ENCODE data around the gene WNT7A.

The WNT7A gene

GRCh38 chr3:13796701-13797460, 83.0 kb downstream of the WNT7A start:
- Histone ChIP-seq H4K8ac (ENCODE audit: low read length) (no peak overlapping the region), H3K4me1 (ENCODE audit: control insufficient read depth, insufficient read depth, low read depth, low read length) (peaks cover 2% of the 10 kb centered on the region), H3K4me3 (ENCODE audit: insufficient read depth in 1 of 2, low read depth in 1 of 2, low read length in 2 of 2) (no peak overlapping the region), H3K18ac (ENCODE audit: low read depth in 1 of 2, low read length in 2 of 2) (no peak overlapping the region), H3K9me3 (ENCODE audit: control insufficient read depth, low read length) (no peaks in the 10 kb centered on the region), H3K23ac (ENCODE audit: low read length in 2 of 2) (no peak overlapping the region), H2BK12ac (ENCODE audit: low read length in 2 of 2) (no peak overlapping the region), H3K27me3 (ENCODE audit: control insufficient read depth in 1 of 2, insufficient read depth in 1 of 2, low read length in 2 of 2) (peaks cover 0 to 30% of the 10 kb centered on the region in 2 experiments), H3K9ac (ENCODE audit: low read length) (no peak overlapping the region), H2BK15ac (ENCODE audit: low read depth, poor library complexity, severe bottlenecking) (no peak overlapping the region), H2BK5ac (ENCODE audit: low read depth, low read length, poor library complexity, severe bottlenecking) (no peak overlapping the region), H3K4me2 (ENCODE audit: low read length, poor library complexity, severe bottlenecking) (no peak overlapping the region), H2AFZ (ENCODE audit: low read depth, low read length) (no peak overlapping the region), H4K91ac (ENCODE audit: low read length) (no peak overlapping the region), H3K27ac (ENCODE audit: low read length, poor library complexity, severe bottlenecking) (no peak overlapping the region), H2BK120ac (ENCODE audit: low read depth, low read length) (no peak overlapping the region), H3K4ac (ENCODE audit: low read depth in 1 of 2, low read length in 2 of 2) (no peak overlapping the region), H3K36me3 (ENCODE audit: control insufficient read depth in 1 of 2, insufficient read depth in 2 of 2, low read depth in 1 of 2, low read length in 2 of 2) (no peaks in the 10 kb centered on the region), H3K79me1 (replicated peaks; ENCODE audit: low read length, poor library complexity, severe bottlenecking) (no peaks in the 10 kb centered on the region), H2AK5ac (ENCODE audit: low read length, severe bottlenecking) (no peak overlapping the region), H3K14ac (ENCODE audit: low read length in 2 of 2) (no peak overlapping the region)
- 88% methylated on average over 11 of the region's 15 CpGs for WGBS
- DNase-seq = no peak

- Histone ChIP-seq H3K27me3 (ENCODE audit: control insufficient read depth in 1 of 2, insufficient read depth in 1 of 2, low read length in 2 of 2) (peaks cover 0 to 37% of the 10 kb centered on the region in 2 experiments), H3K27ac (ENCODE audit: low read length, poor library complexity, severe bottlenecking) (no peak overlapping the region), H3K9ac (ENCODE audit: low read length) (no peak overlapping the region), H3K4me3 (ENCODE audit: insufficient read depth in 1 of 2, low read depth in 1 of 2, low read length in 2 of 2) (no peak overlapping the region), H3K9me3 (ENCODE audit: control insufficient read depth, low read length) (no peaks in the 10 kb centered on the region), H3K36me3 (ENCODE audit: control insufficient read depth in 1 of 2, insufficient read depth in 2 of 2, low read depth in 1 of 2, low read length in 2 of 2) (no peaks in the 10 kb centered on the region), H3K79me1 (replicated peaks; ENCODE audit: low read length, poor library complexity, severe bottlenecking) (no peaks in the 10 kb centered on the region), H2BK120ac (ENCODE audit: low read depth, low read length) (no peak overlapping the region), H3K4me2 (ENCODE audit: low read length, poor library complexity, severe bottlenecking) (no peak overlapping the region), H3K4me1 (ENCODE audit: control insufficient read depth, insufficient read depth, low read depth, low read length) (peaks cover 2% of the 10 kb centered on the region), H3K18ac (ENCODE audit: low read depth in 1 of 2, low read length in 2 of 2) (no peak overlapping the region), H2AFZ (ENCODE audit: low read depth, low read length) (no peak overlapping the region), H2AK5ac (ENCODE audit: low read length, severe bottlenecking) (no peak overlapping the region), H2BK15ac (ENCODE audit: low read depth, poor library complexity, severe bottlenecking) (no peak overlapping the region), H2BK5ac (ENCODE audit: low read depth, low read length, poor library complexity, severe bottlenecking) (no peak overlapping the region), H2BK12ac (ENCODE audit: low read length in 2 of 2) (no peak overlapping the region), H3K14ac (ENCODE audit: low read length in 2 of 2) (no peak overlapping the region), H3K23ac (ENCODE audit: low read length in 2 of 2) (no peak overlapping the region), H4K91ac (ENCODE audit: low read length) (no peak overlapping the region), H4K8ac (ENCODE audit: low read length) (no peak overlapping the region), H3K4ac (ENCODE audit: low read depth in 1 of 2, low read length in 2 of 2) (no peak overlapping the region)
- DNase-seq = no peak
- WGBS = 84% methylated on average over 15 of the region's 17 CpGs
These were observed 84.1 kb downstream of the WNT7A start for GRCh38 chr3:13795816-13796215.

GRCh38 chr3:13794322-13794721, 85.5 kb downstream of the WNT7A start:
- Histone ChIP-seq H2BK12ac (ENCODE audit: low read length in 2 of 2) (no peak overlapping the region), H4K91ac (ENCODE audit: low read length) (no peak overlapping the region), H3K4me2 (ENCODE audit: low read length, poor library complexity, severe bottlenecking) (no peak overlapping the region), H3K4ac (ENCODE audit: low read depth in 1 of 2, low read length in 2 of 2) (no peak overlapping the region), H3K9me3 (ENCODE audit: control insufficient read depth, low read length) (no peaks in the 10 kb centered on the region), H3K9ac (ENCODE audit: low read length) (no peak overlapping the region), H3K18ac (ENCODE audit: low read depth in 1 of 2, low read length in 2 of 2) (no peak overlapping the region), H3K23ac (ENCODE audit: low read length in 2 of 2) (no peak overlapping the region), H2AFZ (ENCODE audit: low read depth, low read length) (no peak overlapping the region), H2BK15ac (ENCODE audit: low read depth, poor library complexity, severe bottlenecking) (no peak overlapping the region), H2BK5ac (ENCODE audit: low read depth, low read length, poor library complexity, severe bottlenecking) (no peak overlapping the region), H2AK5ac (ENCODE audit: low read length, severe bottlenecking) (no peak overlapping the region), H2BK120ac (ENCODE audit: low read depth, low read length) (no peak overlapping the region), H3K27me3 (ENCODE audit: control insufficient read depth in 1 of 2, insufficient read depth in 1 of 2, low read length in 2 of 2) (peaks cover 0 to 38% of the 10 kb centered on the region in 2 experiments), H3K36me3 (ENCODE audit: control insufficient read depth in 1 of 2, insufficient read depth in 2 of 2, low read depth in 1 of 2, low read length in 2 of 2) (no peaks in the 10 kb centered on the region), H3K79me1 (replicated peaks; ENCODE audit: low read length, poor library complexity, severe bottlenecking) (no peaks in the 10 kb centered on the region), H3K4me1 (ENCODE audit: control insufficient read depth, insufficient read depth, low read depth, low read length) (peaks cover 2% of the 10 kb centered on the region), H4K8ac (ENCODE audit: low read length) (no peak overlapping the region), H3K27ac (ENCODE audit: low read length, poor library complexity, severe bottlenecking) (no peak overlapping the region), H3K4me3 (ENCODE audit: insufficient read depth in 1 of 2, low read depth in 1 of 2, low read length in 2 of 2) (no peak overlapping the region), H3K14ac (ENCODE audit: low read length in 2 of 2) (no peak overlapping the region)
- DNase-seq = no peak
- WGBS = 73% methylated on average over 9 of the region's 9 CpGs

GRCh38 chr3:13793451-13793850, 86.4 kb downstream of the WNT7A start:
- H3K23ac ChIP-seq (ENCODE audit: low read length in 2 of 2) = no peak overlapping the region
- WGBS = 83% methylated on average over 11 of the region's 12 CpGs
- H2BK15ac ChIP-seq (ENCODE audit: low read depth, poor library complexity, severe bottlenecking) = no peak overlapping the region
- no peak overlapping the region for H2BK12ac ChIP-seq (ENCODE audit: low read length in 2 of 2)
- no peak overlapping the region for H4K8ac ChIP-seq (ENCODE audit: low read length)
- H3K27me3 ChIP-seq (ENCODE audit: control insufficient read depth in 1 of 2, insufficient read depth in 1 of 2, low read length in 2 of 2) = peaks cover 0 to 40% of the 10 kb centered on the region in 2 experiments
- no peak overlapping the region for H3K4me3 ChIP-seq (ENCODE audit: insufficient read depth in 1 of 2, low read depth in 1 of 2, low read length in 2 of 2)
- H2BK120ac ChIP-seq (ENCODE audit: low read depth, low read length) = no peak overlapping the region
- H3K27ac ChIP-seq (ENCODE audit: low read length, poor library complexity, severe bottlenecking) = no peak overlapping the region
- no peak overlapping the region for H3K14ac ChIP-seq (ENCODE audit: low read length in 2 of 2)
- H3K9me3 ChIP-seq (ENCODE audit: control insufficient read depth, low read length) = no peaks in the 10 kb centered on the region
- no peak overlapping the region for H3K4me2 ChIP-seq (ENCODE audit: low read length, poor library complexity, severe bottlenecking)
- H2AK5ac ChIP-seq (ENCODE audit: low read length, severe bottlenecking) = no peak overlapping the region
- H2AFZ ChIP-seq (ENCODE audit: low read depth, low read length) = no peak overlapping the region
- H3K4me1 ChIP-seq (ENCODE audit: control insufficient read depth, insufficient read depth, low read depth, low read length) = peaks cover 2% of the 10 kb centered on the region
- no peak overlapping the region for H3K18ac ChIP-seq (ENCODE audit: low read depth in 1 of 2, low read length in 2 of 2)
- H4K91ac ChIP-seq (ENCODE audit: low read length) = no peak overlapping the region
- no peak overlapping the region for H3K4ac ChIP-seq (ENCODE audit: low read depth in 1 of 2, low read length in 2 of 2)
- no peaks in the 10 kb centered on the region for H3K79me1 ChIP-seq (replicated peaks; ENCODE audit: low read length, poor library complexity, severe bottlenecking)
- no peak overlapping the region for H2BK5ac ChIP-seq (ENCODE audit: low read depth, low read length, poor library complexity, severe bottlenecking)
- no peak overlapping the region for H3K9ac ChIP-seq (ENCODE audit: low read length)
- no peak for DNase-seq
- H3K36me3 ChIP-seq (ENCODE audit: control insufficient read depth in 1 of 2, insufficient read depth in 2 of 2, low read depth in 1 of 2, low read length in 2 of 2) = no peaks in the 10 kb centered on the region
